Smooth muscle cell (in vitro differentiated cells): ENCODE results near the gene MEGF6. TPM values are rescaled to one million over a fixed set of nuclear protein-coding genes. Genes with fewer than 3 reads are reported as not detected.

ENCODE experiments used
- microRNA counts: library from miRNA; unstranded; fragments of <30 nt; microRNA quantifications from one replicate; lab custom pipeline; 2016
- microRNA-seq: library from miRNA; unstranded; fragments of <30 nt; microRNA quantifications from one replicate; pipeline ENCODE4, GENCODE V29; 2016; ENCODE audit warnings: borderline number of aligned reads
- polyA plus RNA-seq: library from polyadenylated mRNA; unstranded; fragments of >200 nt; fragmentation: Nextera tagmentation; extraction: Ambion mirVana; gene quantifications from 2 replicates; pipeline ENCODE4 v1.2.1, GENCODE V29; 2016
- small RNA-seq: library from RNA; depleted of rRNA; stranded (forward); fragments of <200 nt; gene quantifications from one replicate; pipeline ENCODE3, GENCODE V24; 2014
- total RNA-seq: library from RNA; depleted of rRNA; stranded (reverse); fragments of >200 nt; gene quantifications from 2 replicates; pipeline ENCODE4 v1.2.3, GENCODE V29; 2014

Gene MEGF6
- total and polyA plus RNA-seq, 2 experiments from 2014 or later: 6.5 to 12.8 TPM

MicroRNA genes within 50 kb of the gene (microRNA counts, 767-probe panel; counts per million panel counts)
- microRNA hsa-miR-551a (lab: Ali Mortazavi, UCI): 183 counts per million

Small RNA genes lying within 50 kb of the gene (microRNA-seq; reads per million reads assigned to microRNA genes)
- gene MIR551A: not detected

Small RNA genes lying within 50 kb of the gene (small RNA-seq; reads per million reads assigned to genes)
- not detected for gene MIR551A

Other genes with a start within 250 kb of the MEGF6 start
- 5.0 and 6.9 TPM in 2 replicates for gene ARHGEF16, start 156.8 kb downstream of the MEGF6 start, total RNA-seq
- gene ARHGEF16, start 156.8 kb downstream of the MEGF6 start, polyA plus RNA-seq: 4.6 and 9.6 TPM in 2 replicates
- 20.7 and 21.7 TPM in 2 replicates for gene TPRG1L, start 13.5 kb upstream of the MEGF6 start, total RNA-seq
- 35.0 and 38.7 TPM in 2 replicates for gene TPRG1L, start 13.5 kb upstream of the MEGF6 start, polyA plus RNA-seq
- 14.2 and 17.2 TPM in 2 replicates for gene WRAP73, start 38.6 kb upstream of the MEGF6 start, total RNA-seq
- gene WRAP73, start 38.6 kb upstream of the MEGF6 start, polyA plus RNA-seq: 20.8 and 21.5 TPM in 2 replicates
- 0.04 and 0.22 TPM in 2 replicates for gene TP73, start 41.0 kb upstream of the MEGF6 start, total RNA-seq
- gene TP73, start 41.0 kb upstream of the MEGF6 start, polyA plus RNA-seq: 0.50 TPM in 1 of 2 replicates, not detected in the other
- gene CCDC27, start 140.9 kb upstream of the MEGF6 start, total RNA-seq: not detected in 2 replicates
- not detected in 2 replicates for gene CCDC27, start 140.9 kb upstream of the MEGF6 start, polyA plus RNA-seq
- gene SMIM1, start 161.2 kb upstream of the MEGF6 start, total RNA-seq: 1.3 and 5.3 TPM in 2 replicates
- 14.9 and 15.2 TPM in 2 replicates for gene SMIM1, start 161.2 kb upstream of the MEGF6 start, polyA plus RNA-seq
- 24.9 and 31.6 TPM in 2 replicates for gene LRRC47, start 185.0 kb upstream of the MEGF6 start, total RNA-seq
- 37.3 and 38.0 TPM in 2 replicates for gene LRRC47, start 185.0 kb upstream of the MEGF6 start, polyA plus RNA-seq
- 12.6 and 16.8 TPM in 2 replicates for gene CEP104, start 245.7 kb upstream of the MEGF6 start, total RNA-seq
- gene CEP104, start 245.7 kb upstream of the MEGF6 start, polyA plus RNA-seq: 25.4 and 30.9 TPM in 2 replicates
- gene DFFB, start 246.0 kb upstream of the MEGF6 start, total RNA-seq: 3.3 and 15.6 TPM in 2 replicates
- 4.5 and 5.7 TPM in 2 replicates for gene DFFB, start 246.0 kb upstream of the MEGF6 start, polyA plus RNA-seq